PC-3 (cell line): Measurements from ENCODE around the gene SETD1A. TPM values are rescaled to one million over a fixed set of nuclear protein-coding genes. Genes with fewer than 3 reads are reported as not detected.

Experiments
- ATAC-seq: fragments of 200-7000 bp; cut with Tn5 transposase; 2 replicates; pipeline ENCODE4 v1.9.1; 2020; ENCODE audit warnings: mild to moderate bottlenecking, moderate library complexity
- BruUV-seq: library from RNA; stranded (reverse); fragments of 400-500 nt; replicated peaks from 2 replicates; lab custom pipeline; 2021; lab: Mats Ljungman, UMichigan
- CTCF ChIA-PET: fragments of 300-600 bp; sonication (Branson Sonifier 250); formaldehyde crosslinking; loops from one replicate; lab custom pipeline; 2022; ENCODE audit warnings: antibody characterized with exemption; lab: Charles Lee
- POLR2A ChIA-PET: fragments of 300-600 bp; sonication (Branson Sonifier 250); formaldehyde crosslinking; loops from one replicate; lab custom pipeline; 2022; ENCODE audit warnings: antibody characterized with exemption; ENCODE audit not compliant: unreplicated experiment; lab: Charles Lee
- DNase-seq: peaks from one replicate; pipeline ENCODE4 v3.0.0-alpha.2; 2015
- H2AFZ ChIP-seq: fragments of 300-600 bp; sonication (generic); 2 replicates; pipeline ENCODE4 v1.6.0; 2016; ENCODE audit warnings: antibody characterized with exemption, low read length
- H3F3A ChIP-seq: fragments of 300-600 bp; sonication (generic); one replicate; pipeline ENCODE4 v1.6.0; 2017; ENCODE audit warnings: antibody characterized with exemption, low read length, control low read depth, mild to moderate bottlenecking; ENCODE audit not compliant: unreplicated experiment
- H3K27ac ChIP-seq: fragments of 300-600 bp; sonication (generic); 2 replicates; pipeline ENCODE4 v1.5.1; 2016; ENCODE audit warnings: mild to moderate bottlenecking, low read length
- H3K27me3 ChIP-seq: fragments of 300-600 bp; sonication (generic); 2 replicates; pipeline ENCODE4 v1.6.1; 2016; ENCODE audit warnings: low read length, mixed read lengths
- H3K36me3 ChIP-seq: fragments of 300-600 bp; sonication (generic); 2 replicates; pipeline ENCODE4 v1.6.1; 2016; ENCODE audit warnings: low read depth, mixed run types, low read length, mixed read lengths
- H3K4me1 ChIP-seq: fragments of 300-600 bp; sonication (generic); 2 replicates; pipeline ENCODE4 v1.5.1; 2016; ENCODE audit warnings: low read length; ENCODE audit not compliant: insufficient read depth
- H3K4me2 ChIP-seq: fragments of 300-600 bp; sonication (generic); 2 replicates; pipeline ENCODE4 v1.6.0; 2016; ENCODE audit warnings: low read length
- H3K4me3 ChIP-seq: fragments of 300-600 bp; sonication (generic); 2 replicates; pipeline ENCODE4 v1.5.1; 2016; ENCODE audit warnings: mild to moderate bottlenecking, low read length, mixed read lengths
- H3K79me2 ChIP-seq: fragments of 300-600 bp; sonication (generic); 2 replicates; pipeline ENCODE4 v1.6.1; 2017; ENCODE audit warnings: low read length, mixed read lengths
- H3K9ac ChIP-seq: fragments of 300-600 bp; sonication (generic); 2 replicates; pipeline ENCODE4 v1.6.0; 2016; ENCODE audit warnings: mild to moderate bottlenecking, low read length
- H3K9me2 ChIP-seq: fragments of 300-600 bp; sonication (generic); replicated peaks from 2 replicates; pipeline ENCODE4 v1.6.1; 2016; ENCODE audit warnings: mixed run types, low read length, mixed read lengths
- H3K9me3 ChIP-seq: fragments of 300-600 bp; sonication (generic); 2 replicates; pipeline ENCODE4 v1.6.1; 2016; ENCODE audit warnings: low read length, mixed read lengths
- H4K20me1 ChIP-seq: fragments of 300-600 bp; sonication (generic); 2 replicates; pipeline ENCODE4 v1.6.1; 2016; ENCODE audit warnings: low read length, mixed read lengths
- EZH2 ChIP-seq: fragments of 300-600 bp; sonication (generic); IDR thresholded peaks from one replicate; pipeline ENCODE4 v1.6.1; 2017; ENCODE audit warnings: antibody characterized with exemption, mild to moderate bottlenecking, low read length; ENCODE audit not compliant: unreplicated experiment
- EZH2phosphoT487 ChIP-seq: fragments of 300-600 bp; sonication (generic); IDR thresholded peaks from 2 replicates; pipeline ENCODE4 v1.6.1; 2018; ENCODE audit warnings: mild to moderate bottlenecking, antibody characterized with exemption, low read length, borderline replicate concordance
- intact Hi-C: fragments of 100-400 bp; cut with micrococcal nuclease; formaldehyde crosslinking; loops from 2 replicates; pipeline ENCODE4 v1.9.0; 2023
- total RNA-seq: library from RNA; depleted of rRNA; stranded (reverse); fragments of >200 nt; gene quantifications from 2 replicates; pipeline ENCODE4 v1.2.3, GENCODE V29; 2014
- TF ChIP-seq, protein P1 (sequence below): fragments of 300-600 bp; sonication (generic); conservative IDR thresholded peaks from 2 replicates; pipeline ENCODE4 v1.5.1; 2017; ENCODE audit warnings: antibody characterized with exemption, low read depth, mild to moderate bottlenecking, low read length

The SETD1A gene
- total RNA-seq, 1 experiment from 2014 or later, result 7.9 TPM

DNA sequence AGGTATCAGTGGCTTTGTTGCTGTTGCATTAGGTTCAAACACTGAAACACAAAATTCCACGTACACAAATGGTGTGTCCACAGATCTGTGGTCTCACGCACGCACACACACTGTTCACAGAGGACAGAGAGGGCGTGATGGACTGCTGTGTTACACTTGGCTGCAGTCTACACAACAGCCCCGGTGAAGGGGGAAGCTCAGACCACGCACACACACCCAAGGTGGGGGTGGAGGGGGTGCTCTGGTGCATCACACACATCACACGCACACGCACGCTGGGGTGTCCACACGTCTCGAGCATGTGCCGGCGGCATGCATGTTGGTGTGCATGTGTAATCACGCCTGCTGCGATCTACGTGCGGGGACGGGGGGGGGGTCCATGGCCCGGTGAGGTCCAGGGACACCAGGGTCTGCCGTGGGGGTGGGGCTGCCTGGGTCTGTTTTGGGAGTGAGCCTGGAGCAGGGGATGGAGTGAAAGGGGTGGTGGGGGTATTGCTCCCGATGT lies 34.8 kb downstream of the SETD1A start:
- Histone ChIP-seq H3K4me2 (no peak overlapping the region), H4K20me1 (no peaks in the 10 kb centered on the region), H3K9ac (no peak overlapping the region), H2AFZ (no peak overlapping the region), H3K36me3 (no peaks in the 10 kb centered on the region), H3K4me3 (no peak overlapping the region), H3K27me3 (no peaks in the 10 kb centered on the region), H3K27ac (no peak overlapping the region), H3K9me3 (no peaks in the 10 kb centered on the region), H3K4me1 (peaks cover 7% of the 10 kb centered on the region; the same call in 1 of the 2 replicates), H3K9me2 (no peaks in the 10 kb centered on the region), H3F3A (no peaks in the 10 kb centered on the region), H3K79me2 (no peaks in the 10 kb centered on the region)
- DNase-seq (no peak), ATAC-seq (no peak)
- POLR2A ChIA-PET, result no interaction called here
- CTCF ChIA-PET, result no interaction called here
- no peak for TF ChIP-seq EZH2
- TF ChIP-seq, protein P1, sequence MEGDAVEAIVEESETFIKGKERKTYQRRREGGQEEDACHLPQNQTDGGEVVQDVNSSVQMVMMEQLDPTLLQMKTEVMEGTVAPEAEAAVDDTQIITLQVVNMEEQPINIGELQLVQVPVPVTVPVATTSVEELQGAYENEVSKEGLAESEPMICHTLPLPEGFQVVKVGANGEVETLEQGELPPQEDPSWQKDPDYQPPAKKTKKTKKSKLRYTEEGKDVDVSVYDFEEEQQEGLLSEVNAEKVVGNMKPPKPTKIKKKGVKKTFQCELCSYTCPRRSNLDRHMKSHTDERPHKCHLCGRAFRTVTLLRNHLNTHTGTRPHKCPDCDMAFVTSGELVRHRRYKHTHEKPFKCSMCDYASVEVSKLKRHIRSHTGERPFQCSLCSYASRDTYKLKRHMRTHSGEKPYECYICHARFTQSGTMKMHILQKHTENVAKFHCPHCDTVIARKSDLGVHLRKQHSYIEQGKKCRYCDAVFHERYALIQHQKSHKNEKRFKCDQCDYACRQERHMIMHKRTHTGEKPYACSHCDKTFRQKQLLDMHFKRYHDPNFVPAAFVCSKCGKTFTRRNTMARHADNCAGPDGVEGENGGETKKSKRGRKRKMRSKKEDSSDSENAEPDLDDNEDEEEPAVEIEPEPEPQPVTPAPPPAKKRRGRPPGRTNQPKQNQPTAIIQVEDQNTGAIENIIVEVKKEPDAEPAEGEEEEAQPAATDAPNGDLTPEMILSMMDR, result no peak
- TF ChIP-seq EZH2phosphoT487, result no peak
- intact Hi-C loops, result no loop called here
- BruUV-seq, result no TSS peak

DNA sequence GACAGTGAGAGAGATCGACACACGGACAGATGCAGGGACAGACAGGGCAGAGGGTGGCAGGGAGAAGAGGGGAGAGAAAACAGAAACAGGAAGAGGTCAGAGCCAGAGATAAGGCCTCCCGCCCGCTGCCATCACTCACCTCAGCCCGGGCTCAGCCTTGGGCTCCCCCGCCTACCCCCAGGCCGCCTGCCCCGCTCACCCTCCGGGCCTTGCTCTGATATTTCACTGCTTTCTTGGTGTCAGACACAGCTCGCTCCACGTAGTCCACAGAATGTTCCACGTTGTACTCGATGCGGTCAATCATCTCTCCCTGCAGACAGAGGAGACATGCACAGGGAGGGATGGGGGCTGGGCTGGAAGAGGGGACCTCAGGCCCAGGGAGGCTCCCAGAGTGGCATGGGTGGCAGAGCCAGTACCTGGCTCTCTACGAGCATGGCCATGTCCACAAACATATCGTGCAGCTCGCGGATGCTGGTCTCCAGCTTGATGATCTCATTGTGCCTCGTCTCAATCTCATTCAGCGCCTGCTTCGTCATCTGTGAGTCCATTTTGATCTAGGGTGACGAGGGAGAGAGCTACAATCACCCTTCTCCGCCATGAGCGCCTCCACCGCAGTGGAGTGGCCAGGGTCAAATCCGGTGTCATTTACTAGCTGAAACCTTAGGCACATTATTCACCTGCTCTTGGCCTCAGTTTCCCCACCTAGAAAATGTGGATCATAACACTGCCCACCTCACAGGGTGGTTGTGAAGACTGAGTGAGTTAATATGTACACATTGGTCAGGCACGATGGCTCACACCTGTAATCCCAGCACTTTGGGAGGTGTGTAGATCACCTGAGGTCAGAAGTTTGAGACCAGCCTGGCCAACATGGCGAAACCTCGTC lies 35.6 kb downstream of the SETD1A start:
- Histone ChIP-seq H3F3A (no peaks in the 10 kb centered on the region), H4K20me1 (no peaks in the 10 kb centered on the region), H3K9ac (no peak overlapping the region), H3K27me3 (no peaks in the 10 kb centered on the region), H3K79me2 (no peaks in the 10 kb centered on the region), H3K4me3 (no peak overlapping the region), H3K27ac (no peak overlapping the region), H2AFZ (no peak overlapping the region), H3K9me2 (no peaks in the 10 kb centered on the region), H3K4me2 (no peak overlapping the region), H3K36me3 (no peaks in the 10 kb centered on the region), H3K9me3 (no peaks in the 10 kb centered on the region), H3K4me1 (peaks cover 16% of the 10 kb centered on the region)
- POLR2A ChIA-PET, result no interaction called here
- CTCF ChIA-PET, result no interaction called here
- no TSS peak for BruUV-seq
- TF ChIP-seq EZH2, result no peak
- TF ChIP-seq EZH2phosphoT487, result no peak
- TF ChIP-seq, protein P1, result no peak
- intact Hi-C loops, result no loop called here
- DNase-seq (no peak), ATAC-seq (no peak)
